HG02623 (cell line): ENCODE measurements around the gene EDA.

Experiments
- ATAC-seq: cut with Tn5 transposase; IDR thresholded peaks from one replicate; pipeline ENCODE4 v1.9.1; 2021; ENCODE audit warnings: moderate library complexity; ENCODE audit not compliant: unreplicated experiment

Gene EDA

GRCh38 chrX:70054391-70054790 lies 438.5 kb downstream of the EDA start:
- no peak for ATAC-seq

- no peak for ATAC-seq
Observed at GRCh38 chrX:70062076-70062475, 446.2 kb downstream of the EDA start, which contains the start of gene OTUD6A. Gene OTUD6A (plus strand): TSS chrX:70062457. CDS start chrX:70062525, 68 bp downstream.

GRCh38 chrX:70062961-70063550 lies 447.1 kb downstream of the EDA start:
- ATAC-seq: no peak

DNA sequence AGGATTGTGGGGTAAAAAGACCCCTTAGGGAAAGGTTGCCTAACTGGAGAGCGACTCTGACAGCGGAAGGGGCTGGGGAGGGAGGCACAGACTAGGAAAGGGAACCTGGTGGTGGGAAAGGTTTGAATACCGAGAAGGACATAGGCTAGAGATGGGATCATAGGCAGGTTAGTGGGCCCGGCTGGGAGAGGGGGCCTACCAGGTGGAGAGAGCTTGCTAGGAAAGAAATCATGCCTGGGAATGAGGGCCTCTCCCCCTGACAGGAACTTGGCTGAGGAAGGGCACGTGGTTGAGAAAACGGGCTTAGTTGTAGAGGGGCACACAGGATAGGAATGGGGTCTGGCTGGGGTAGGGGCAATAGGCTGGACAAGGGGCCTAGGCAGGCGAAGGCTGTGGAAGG lies 450.7 kb downstream of the EDA start:
- no peak for ATAC-seq

GRCh38 chrX:70079297-70079696 lies 463.4 kb downstream of the EDA start:
- ATAC-seq: no peak

DNA sequence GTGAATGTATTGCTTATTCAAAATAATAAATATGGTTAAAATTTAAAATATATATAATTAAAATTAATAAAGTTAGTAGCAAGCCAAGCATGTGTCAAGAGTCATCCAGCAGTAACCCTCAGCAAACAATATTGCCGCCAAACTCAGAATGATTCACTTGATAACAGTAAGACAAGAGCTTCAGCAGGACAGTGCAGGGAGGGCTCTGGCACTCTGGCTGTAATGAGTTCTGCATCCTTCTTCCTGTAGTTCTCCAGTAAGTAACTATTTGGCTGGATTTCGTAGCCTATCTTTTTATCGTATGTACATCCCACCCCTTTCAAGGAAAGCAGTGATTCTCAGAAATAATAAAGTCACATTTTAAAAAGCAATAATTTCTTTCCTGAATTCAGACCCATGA lies 464.0 kb downstream of the EDA start:
- ATAC-seq: no peak

GRCh38 chrX:70082723-70083122 lies 466.8 kb downstream of the EDA start:
- ATAC-seq: no peak

DNA sequence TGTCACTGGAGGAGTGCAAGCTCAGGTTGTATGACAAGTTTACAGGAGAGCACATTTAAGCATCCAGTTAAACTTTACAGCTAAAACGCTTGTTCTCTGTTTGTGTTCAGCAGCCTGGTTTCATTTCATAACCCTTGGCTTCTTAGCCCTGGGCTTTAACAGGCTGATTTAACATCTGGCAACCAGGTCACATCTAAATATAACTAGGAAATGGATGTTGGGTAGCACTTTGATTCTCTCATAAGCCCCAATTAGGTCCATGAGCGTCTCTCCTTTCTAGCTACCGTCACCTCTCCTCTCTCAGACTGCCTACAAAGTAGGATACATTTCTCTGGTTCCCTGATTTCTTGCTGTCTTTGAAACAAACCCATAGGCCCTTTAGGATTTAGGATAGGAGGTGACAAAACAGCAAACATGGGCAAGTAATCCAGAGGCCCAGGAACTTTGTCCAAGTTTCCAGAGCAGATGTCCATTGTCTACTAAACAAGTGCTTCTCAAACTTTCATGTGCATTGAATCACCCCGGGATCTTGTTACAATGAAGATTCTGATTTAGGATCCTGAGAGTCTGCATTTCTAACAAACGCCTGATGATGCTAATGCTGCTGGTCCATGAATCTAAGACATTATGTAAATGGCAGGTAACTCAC lies 468.8 kb downstream of the EDA start:
- no peak for ATAC-seq

- ATAC-seq: no peak
Observed at GRCh38 chrX:70087857-70088630, 472.1 kb downstream of the EDA start.

DNA sequence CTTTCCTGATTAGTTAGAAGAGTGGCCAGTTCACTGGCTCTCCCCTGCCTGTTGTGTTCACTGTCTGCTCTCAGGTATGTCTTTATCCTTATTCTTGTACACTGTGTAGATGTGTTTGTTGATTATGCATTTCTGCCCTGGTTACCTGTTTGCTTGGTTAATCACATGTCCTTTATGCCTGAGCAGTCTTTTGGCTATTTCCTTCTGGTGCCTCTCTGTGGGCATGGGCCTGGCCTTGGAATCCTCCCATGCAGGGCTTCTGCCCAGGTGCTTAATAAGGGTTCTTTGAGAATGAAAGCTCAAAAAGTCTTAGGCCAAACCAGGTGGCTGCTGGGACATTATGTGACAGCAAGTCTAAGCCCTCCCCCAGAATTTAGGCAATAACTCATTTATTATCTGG lies 472.8 kb downstream of the EDA start:
- ATAC-seq: no peak
